Fibroblast of skin of abdomen (primary cell): Measurements from ENCODE around the gene PGM5.

Experiments
- DNase-seq: peaks from one replicate; pipeline ENCODE4 v3.0.0-alpha.2; 2013

PGM5 gene

DNA sequence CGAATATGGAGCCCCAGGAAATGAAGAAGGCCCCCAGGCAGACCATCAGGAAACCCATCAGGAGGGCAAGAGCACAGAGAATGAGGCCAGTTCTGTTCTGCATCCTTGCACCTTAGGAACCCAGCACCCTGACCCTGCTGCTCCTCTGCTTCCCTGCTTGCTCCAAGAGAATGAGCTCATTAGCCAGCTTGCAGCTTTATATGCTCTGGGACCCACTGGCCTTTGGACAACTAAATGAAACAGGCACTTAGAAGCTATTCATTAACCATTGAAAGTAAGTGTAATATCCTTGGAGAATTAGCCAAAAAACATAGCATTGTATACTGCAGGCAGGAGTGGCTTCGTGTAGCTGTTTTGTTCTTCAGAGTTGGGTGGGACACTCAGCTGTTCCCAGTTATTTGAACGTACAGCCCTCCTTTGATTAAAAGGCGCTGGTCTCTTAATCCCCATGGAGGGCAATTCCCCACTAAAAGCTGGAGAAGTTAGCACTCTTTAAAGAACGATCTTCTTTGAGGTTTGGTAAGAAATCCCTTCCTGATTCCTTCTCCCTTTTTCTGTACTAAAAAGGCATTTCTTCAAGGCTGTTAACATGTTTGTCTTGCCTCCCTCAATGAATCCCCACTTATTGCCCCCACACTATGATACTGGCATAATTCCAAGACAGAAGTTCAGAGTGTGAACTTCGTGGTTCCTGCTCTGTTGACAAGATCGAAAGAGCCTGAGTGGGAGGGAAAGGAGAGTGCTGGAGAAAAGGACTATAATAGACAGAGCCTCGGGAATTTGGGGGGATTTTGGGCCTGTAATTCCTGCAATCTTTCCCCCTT lies 184.5 kb downstream of the PGM5 start, which contains the start of gene TMEM252:
Gene TMEM252 (minus strand): TSS at position 172 of the 824 bp plus-strand sequence. CDS start 69 bp downstream, at position 103.
- DNase-seq: no peak

DNA sequence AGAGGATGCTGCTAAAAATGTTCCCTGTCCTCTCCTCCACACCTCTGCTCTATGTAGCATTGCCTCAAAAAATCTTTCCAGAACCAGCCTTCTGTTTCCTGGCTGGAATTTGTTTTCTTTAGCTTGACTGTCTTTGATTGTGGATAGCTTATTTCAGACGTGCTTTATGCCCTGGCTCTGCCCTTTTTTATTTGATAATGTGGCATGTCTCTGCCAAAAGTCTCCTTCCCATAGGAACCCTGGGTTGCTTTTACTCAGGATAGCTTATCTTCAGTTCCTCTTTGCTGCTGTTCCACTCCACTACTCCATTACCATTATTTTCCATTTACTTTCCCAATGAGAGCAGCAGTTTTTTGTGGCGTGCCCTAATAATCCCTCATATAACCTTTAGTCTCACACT lies 185.2 kb downstream of the PGM5 start:
- DNase-seq: no peak

GRCh38 chr9:68545033-68545705 lies 188.8 kb downstream of the PGM5 start:
- no peak for DNase-seq

GRCh38 chr9:68546596-68547390 lies 190.4 kb downstream of the PGM5 start:
- DNase-seq: no peak

GRCh38 chr9:68547417-68547816 lies 191.0 kb downstream of the PGM5 start:
- no peak for DNase-seq

- no peak for DNase-seq
Measured at GRCh38 chr9:68548241-68548640, 191.8 kb downstream of the PGM5 start.

DNA sequence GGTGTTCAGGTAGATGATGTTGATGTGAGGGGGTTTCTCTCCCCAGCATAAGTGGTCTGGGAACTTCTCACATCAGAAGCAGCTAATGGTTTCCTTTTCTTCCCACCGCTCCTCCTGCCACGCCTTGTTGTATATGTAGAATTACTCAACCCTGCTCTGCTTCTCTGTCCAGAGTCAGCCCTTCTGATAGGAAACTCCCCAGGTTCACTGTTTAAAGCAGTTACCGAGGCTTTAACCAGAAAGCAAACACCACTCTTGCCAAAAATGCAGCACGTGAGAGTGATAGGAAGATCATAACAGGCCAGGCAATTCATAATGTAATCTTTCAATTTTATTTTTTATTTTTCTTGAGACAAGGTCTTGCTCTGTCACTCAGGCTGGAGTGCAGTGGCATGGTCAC lies 194.8 kb downstream of the PGM5 start:
- no peak for DNase-seq

GRCh38 chr9:68552700-68553476 lies 196.5 kb downstream of the PGM5 start:
- peak; percentile 36 for DNase-seq

GRCh38 chr9:68555437-68556150 lies 199.2 kb downstream of the PGM5 start:
- no peak for DNase-seq

DNA sequence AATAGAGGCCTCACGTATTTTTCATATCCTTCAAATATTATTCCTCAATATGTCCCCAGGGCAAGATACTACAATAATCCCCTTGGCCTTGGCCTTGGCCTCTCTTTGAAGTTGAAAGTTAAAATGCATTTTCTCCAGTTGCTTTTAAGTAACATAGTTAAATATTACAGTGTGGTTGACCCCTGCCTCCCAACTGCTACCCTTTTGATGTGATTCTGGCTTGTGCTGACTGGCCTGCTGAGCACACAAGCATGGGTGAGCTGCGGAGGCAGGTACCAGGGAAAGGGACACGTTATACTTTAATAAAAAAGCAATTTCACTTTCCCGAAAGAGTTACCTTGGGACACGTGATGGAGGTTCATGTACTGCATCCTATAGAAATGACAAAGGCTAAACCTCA lies 202.1 kb downstream of the PGM5 start:
- DNase-seq: no peak

DNA sequence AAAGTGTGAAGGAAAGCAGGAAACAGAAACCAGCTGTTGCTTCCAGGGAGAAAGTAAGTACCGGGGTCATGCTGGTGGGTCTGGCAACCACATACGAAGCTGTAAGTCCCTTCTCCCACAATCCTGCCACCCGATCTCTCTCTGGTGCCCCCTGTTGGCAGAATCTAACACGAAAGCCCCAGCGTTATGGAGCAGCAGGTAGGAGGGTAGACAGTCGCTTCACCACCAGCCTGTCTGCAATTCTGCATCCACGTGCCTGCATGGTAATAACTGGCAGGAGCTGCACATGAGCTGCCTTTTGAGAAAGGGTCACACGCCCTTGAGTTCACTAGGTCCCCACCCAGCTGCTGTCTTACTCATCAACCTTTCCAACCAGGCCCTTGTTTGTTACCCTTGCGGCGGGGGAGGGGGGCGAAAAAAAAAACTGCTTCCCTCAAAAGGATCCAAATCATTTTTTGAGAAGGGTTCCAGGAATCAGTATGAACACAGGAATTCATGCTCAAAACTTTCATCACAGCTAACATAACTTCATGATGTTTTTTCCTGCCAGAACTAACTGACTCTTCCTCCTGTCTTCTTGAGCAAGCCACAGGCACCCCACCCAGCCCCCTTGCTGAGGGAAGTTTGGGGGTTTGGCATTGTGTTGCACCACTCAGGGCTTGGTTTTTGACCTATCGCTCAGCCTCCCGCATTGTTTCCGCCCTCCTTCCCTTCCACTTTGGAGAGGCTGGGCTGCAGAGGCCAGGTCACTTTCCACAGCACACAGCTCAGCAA lies 203.8 kb downstream of the PGM5 start:
- peak; percentile 17 for DNase-seq

GRCh38 chr9:68562461-68562860 lies 206.1 kb downstream of the PGM5 start:
- DNase-seq: no peak

DNA sequence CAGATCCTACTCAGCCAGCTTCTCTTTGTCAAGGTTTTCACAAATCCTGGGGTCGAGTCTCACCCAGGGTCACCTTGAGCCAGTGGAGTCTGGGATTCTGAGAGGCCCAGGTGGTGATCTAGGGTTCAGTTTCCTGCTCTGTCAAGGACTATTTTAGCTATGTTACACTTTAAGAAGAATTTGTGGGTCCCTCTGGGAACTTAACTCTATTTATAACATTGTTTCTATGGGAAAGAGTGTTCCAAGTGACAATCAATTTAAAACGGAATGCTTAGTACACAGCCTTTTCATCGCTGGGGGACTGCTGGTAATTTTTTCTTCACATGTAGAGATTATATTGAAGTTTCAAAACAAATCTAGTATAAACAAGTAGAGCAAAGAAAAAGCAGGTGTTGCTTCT lies 211.2 kb downstream of the PGM5 start:
- DNase-seq: no peak

DNA sequence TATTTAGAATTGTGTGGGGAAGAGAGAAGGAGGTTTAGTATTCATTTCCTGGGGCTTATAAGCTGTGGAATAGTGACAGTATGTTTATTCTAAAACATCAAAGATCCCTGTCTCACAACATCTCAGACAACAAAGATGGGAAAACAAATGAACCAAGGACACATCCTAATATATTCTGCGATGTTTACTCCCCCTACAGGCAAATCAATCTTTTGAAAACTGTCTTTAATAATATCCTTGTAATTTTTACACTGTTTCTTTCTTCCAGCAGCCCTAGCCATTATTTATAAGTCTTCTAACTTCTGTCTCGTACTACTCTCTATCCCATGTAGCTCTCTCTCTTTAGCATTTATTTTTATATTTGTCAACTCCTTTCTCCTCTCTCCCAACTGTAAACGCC lies 217.7 kb downstream of the PGM5 start:
- DNase-seq: no peak

DNA sequence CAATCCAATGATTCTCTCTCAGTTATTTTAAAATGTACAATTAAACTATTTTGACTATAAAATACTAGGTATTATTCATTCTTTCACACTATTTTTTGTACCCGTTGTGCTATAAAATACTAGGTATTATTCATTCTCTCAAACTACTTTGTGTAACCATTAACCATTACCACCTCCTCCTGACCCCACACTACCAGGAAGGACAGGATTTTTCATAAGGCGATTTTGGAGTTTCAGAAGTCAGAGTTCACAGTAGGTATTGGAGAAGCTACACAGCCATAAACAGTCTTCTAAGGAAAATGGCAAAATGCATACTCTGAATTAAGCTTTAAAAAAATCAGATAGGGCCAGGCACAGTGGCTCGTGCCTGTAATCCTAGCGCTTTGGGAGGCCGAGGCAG lies 219.4 kb downstream of the PGM5 start:
- DNase-seq: no peak

GRCh38 chr9:68577774-68578591 lies 221.6 kb downstream of the PGM5 start:
- DNase-seq: no peak
